Measurements from ENCODE around the gene DYNC2H1. TPM values are rescaled to one million over a fixed set of nuclear protein-coding genes. Genes with fewer than 3 reads are reported as not detected.

Gene DYNC2H1
- total and polyA plus RNA-seq, 8 donors, result 12.8 to 41.2 (median 31.1) TPM

DNA sequence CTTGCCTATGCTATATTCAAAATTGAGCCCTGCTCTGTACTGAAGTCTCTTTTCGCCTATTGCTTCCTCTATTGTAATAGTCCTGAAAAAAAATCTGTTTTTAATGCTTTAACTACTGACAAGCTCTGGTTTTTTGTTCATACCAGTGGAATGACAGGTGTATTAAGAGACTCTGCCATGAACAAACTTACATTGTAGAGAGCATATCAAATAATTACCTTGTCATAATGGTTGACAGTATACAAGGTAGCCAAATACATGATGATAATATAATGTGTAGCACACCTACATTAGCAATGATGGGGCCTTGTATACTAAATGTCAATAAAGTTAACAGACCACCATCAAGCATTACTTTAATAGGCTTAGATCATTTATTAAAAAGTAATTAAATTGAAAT, 175.0 kb downstream of the DYNC2H1 start:
- H3K4me3 ChIP-seq, result no peak overlapping the region
- H3K9me3 ChIP-seq, result no peaks in the 10 kb centered on the region
- TF ChIP-seq, protein P1, sequence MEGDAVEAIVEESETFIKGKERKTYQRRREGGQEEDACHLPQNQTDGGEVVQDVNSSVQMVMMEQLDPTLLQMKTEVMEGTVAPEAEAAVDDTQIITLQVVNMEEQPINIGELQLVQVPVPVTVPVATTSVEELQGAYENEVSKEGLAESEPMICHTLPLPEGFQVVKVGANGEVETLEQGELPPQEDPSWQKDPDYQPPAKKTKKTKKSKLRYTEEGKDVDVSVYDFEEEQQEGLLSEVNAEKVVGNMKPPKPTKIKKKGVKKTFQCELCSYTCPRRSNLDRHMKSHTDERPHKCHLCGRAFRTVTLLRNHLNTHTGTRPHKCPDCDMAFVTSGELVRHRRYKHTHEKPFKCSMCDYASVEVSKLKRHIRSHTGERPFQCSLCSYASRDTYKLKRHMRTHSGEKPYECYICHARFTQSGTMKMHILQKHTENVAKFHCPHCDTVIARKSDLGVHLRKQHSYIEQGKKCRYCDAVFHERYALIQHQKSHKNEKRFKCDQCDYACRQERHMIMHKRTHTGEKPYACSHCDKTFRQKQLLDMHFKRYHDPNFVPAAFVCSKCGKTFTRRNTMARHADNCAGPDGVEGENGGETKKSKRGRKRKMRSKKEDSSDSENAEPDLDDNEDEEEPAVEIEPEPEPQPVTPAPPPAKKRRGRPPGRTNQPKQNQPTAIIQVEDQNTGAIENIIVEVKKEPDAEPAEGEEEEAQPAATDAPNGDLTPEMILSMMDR (IDR thresholded peaks at IDR 0.05), result no peak
- DNase-seq (no peak), ATAC-seq (no peak)
- H3K4me1 ChIP-seq, result no peaks in the 10 kb centered on the region
- no peaks in the 10 kb centered on the region for H3K27me3 ChIP-seq
- no peak overlapping the region for H3K27ac ChIP-seq
- intact Hi-C loops (cut with DNase I), result no loop called here
- peaks cover 0 to 5% of the 10 kb centered on the region in 2 donors for H3K36me3 ChIP-seq

DNA sequence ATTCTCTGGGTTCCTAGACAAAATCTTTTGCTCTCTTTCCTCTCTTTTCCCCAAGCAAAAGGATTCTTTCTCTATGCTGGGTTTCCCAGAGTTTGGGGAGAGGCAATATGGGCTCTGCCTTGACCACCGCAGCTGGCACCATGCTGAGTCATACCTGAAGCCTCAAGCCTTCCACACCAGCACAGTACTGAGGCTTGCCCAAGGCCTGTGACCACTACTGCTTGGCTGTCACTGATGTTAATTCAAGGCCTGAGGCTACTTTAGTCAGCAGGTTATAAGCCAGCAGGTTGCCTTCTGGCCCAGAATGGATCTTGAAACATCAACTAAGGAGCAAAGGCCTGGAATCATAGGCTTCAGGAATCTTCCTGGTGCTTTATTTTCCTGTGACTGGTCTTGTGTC, 185.3 kb downstream of the DYNC2H1 start:
- intact Hi-C loops (cut with DNase I), result no loop called here
- ATAC-seq, result no peak
- Histone ChIP-seq H3K9me3 (peaks cover 0 to 59% of the 10 kb centered on the region in 2 donors), H3K36me3 (peaks cover 0 to 48% of the 10 kb centered on the region in 2 donors), H3K27me3 (no peaks in the 10 kb centered on the region), H3K4me1 (no peaks in the 10 kb centered on the region), H3K4me3 (no peak overlapping the region), H3K27ac (no peak overlapping the region)
- no peak for DNase-seq
- TF ChIP-seq, protein P1 (IDR thresholded peaks at IDR 0.05), result no peak

DNA sequence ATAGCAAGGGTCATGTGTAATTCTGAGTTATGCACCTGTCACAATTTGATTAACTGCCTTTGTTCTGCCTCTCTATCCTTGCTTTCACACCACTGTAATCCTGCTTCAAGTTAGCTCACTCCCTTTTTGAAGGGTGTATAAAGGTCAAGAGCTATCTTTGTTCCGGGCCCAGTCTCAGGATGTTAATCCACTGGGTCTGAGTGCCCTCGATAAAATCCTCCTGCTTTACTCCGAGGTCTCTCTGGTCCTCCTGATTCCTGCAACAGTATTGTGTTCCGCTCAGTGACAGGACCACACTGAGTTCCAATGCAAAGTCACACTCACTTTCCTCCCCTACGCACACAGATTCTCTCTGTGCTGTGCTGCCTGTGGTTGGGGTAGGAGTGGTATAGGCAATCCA, 186.5 kb downstream of the DYNC2H1 start:
- no peaks in the 10 kb centered on the region for H3K4me1 ChIP-seq
- DNase-seq (no peak), ATAC-seq (no peak)
- TF ChIP-seq, protein P1 (IDR thresholded peaks at IDR 0.05), result no peak
- H3K36me3 ChIP-seq, result peaks cover 0 to 40% of the 10 kb centered on the region in 2 donors
- no peaks in the 10 kb centered on the region for H3K27me3 ChIP-seq
- intact Hi-C loops (cut with DNase I), result no loop called here
- peaks cover 0 to 59% of the 10 kb centered on the region in 2 donors for H3K9me3 ChIP-seq
- no peak overlapping the region for H3K27ac ChIP-seq
- no peak overlapping the region for H3K4me3 ChIP-seq

DNA sequence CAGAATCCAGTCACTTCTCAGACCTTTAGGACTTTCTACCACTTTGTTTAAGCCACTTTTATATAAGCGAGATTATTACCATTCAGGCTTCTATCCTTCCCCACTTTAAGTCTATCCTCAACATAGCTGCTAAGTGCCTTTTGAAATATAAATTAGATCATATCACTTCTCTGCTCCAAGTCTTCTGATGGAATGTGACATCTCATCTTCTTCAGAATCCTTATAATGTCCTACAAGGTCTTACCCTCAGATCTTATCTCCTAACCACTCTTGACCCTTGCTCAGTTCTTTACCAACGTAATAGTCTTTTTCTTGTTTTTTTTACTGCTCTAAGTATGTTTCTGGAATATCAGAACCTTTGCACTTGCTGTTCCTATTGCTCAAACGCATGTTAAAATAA, 188.7 kb downstream of the DYNC2H1 start:
- Histone ChIP-seq H3K9me3 (peaks cover 0 to 39% of the 10 kb centered on the region in 2 donors), H3K27ac (no peak overlapping the region), H3K36me3 (peaks cover 0 to 29% of the 10 kb centered on the region in 2 donors), H3K27me3 (no peaks in the 10 kb centered on the region), H3K4me1 (no peaks in the 10 kb centered on the region), H3K4me3 (no peak overlapping the region)
- DNase-seq (no peak), ATAC-seq (no peak)
- intact Hi-C loops (cut with DNase I), result no loop called here
- TF ChIP-seq, protein P1 (IDR thresholded peaks at IDR 0.05), result no peak

DNA sequence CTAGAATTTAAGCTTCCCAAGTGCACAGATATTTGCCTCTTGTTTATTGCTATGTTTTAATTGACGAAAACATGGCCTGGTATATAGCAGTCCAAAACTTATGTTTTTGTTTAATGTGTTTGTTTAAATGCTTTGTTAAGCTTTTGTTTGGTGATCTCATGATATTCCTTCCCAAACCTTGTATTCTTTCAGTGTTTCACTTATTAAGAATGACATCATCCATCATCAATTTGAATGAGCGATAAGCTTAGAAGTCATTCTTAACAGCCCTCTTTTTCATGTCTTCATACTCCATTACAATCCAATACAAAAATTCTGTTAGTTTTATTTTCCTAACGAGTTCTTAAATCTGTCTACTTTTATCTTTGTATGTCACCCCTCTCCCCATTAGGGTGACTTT, 206.0 kb downstream of the DYNC2H1 start:
- Histone ChIP-seq H3K36me3 (no peaks in the 10 kb centered on the region), H3K27ac (no peak overlapping the region), H3K27me3 (no peaks in the 10 kb centered on the region), H3K9me3 (no peaks in the 10 kb centered on the region), H3K4me3 (no peak overlapping the region), H3K4me1 (no peaks in the 10 kb centered on the region)
- no peak for ATAC-seq
- TF ChIP-seq, protein P1 (IDR thresholded peaks at IDR 0.05), result no peak
- intact Hi-C loops (cut with DNase I), result no loop called here
- DNase-seq, result no peak

Measured in left lung (tissue), 10 donors.